ENCODE results near the gene SLC1A1.

Gene SLC1A1

DNA sequence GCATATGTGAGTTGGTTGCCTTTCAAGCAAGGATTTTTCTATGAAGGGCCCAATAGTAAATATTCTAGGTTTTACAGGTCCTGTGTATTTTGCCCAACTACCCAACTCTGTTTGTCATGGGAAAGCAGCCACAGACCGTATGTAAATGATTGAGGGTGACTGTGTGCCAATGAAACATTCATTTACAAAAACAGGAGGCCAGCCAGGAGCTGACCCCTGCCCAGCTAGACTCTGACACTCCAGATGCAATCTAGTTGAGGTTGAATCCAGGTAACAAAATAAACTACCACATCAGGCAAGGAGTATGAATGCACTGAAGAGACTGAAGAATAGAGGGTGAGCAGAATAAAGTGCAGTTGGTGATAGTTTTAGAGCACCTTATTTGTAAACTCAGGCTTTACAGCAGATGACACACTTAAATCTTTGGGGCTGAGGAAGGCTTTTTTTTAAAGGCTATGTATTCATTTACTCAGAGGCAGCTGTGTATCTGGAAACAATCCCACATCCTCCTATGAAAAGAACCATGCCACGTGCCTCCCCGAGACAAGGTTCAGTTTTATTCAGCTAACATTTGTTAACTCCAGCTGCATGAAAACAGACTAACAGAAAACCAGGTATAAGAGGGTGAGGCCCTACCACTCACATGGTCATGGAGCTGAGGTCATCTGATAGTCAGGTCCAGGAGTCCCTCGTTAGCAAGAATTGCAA, 60.7 kb downstream of the SLC1A1 start:
- ATAC-seq, result no peak
- TF ChIP-seq OSR1 (CRISPR knock-in tag; IDR thresholded peaks at IDR 0.05) (no peak), CSDC2 (CRISPR knock-in tag; IDR thresholded peaks at IDR 0.05) (no peak), ZNF8 (CRISPR knock-in tag; IDR thresholded peaks at IDR 0.05) (no peak), RARB (CRISPR knock-in tag; IDR thresholded peaks at IDR 0.05) (no peak), ZFP3 (CRISPR knock-in tag; IDR thresholded peaks at IDR 0.05) (no peak), GLIS3 (CRISPR knock-in tag; IDR thresholded peaks at IDR 0.05) (no peak), ZNF70 (CRISPR knock-in tag; IDR thresholded peaks at IDR 0.05) (no peak), ZNF565 (CRISPR knock-in tag; conservative IDR thresholded peaks at IDR 0.05; ENCODE audit: low read depth) (no peak), ESRRG (CRISPR knock-in tag; IDR thresholded peaks at IDR 0.05) (no peak), ISL1 (CRISPR knock-in tag; IDR thresholded peaks at IDR 0.05) (no peak), BACH2 (CRISPR knock-in tag; IDR thresholded peaks at IDR 0.05; ENCODE audit: borderline replicate concordance) (no peak)
- TF ChIP-seq, protein P1, sequence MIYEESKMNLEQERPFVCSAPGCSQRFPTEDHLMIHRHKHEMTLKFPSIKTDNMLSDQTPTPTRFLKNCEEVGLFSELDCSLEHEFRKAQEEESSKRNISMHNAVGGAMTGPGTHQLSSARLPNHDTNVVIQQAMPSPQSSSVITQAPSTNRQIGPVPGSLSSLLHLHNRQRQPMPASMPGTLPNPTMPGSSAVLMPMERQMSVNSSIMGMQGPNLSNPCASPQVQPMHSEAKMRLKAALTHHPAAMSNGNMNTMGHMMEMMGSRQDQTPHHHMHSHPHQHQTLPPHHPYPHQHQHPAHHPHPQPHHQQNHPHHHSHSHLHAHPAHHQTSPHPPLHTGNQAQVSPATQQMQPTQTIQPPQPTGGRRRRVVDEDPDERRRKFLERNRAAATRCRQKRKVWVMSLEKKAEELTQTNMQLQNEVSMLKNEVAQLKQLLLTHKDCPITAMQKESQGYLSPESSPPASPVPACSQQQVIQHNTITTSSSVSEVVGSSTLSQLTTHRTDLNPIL (CRISPR knock-in tag; IDR thresholded peaks at IDR 0.05; ENCODE audit: low read depth), result no peak
- TF ChIP-seq, protein P2, sequence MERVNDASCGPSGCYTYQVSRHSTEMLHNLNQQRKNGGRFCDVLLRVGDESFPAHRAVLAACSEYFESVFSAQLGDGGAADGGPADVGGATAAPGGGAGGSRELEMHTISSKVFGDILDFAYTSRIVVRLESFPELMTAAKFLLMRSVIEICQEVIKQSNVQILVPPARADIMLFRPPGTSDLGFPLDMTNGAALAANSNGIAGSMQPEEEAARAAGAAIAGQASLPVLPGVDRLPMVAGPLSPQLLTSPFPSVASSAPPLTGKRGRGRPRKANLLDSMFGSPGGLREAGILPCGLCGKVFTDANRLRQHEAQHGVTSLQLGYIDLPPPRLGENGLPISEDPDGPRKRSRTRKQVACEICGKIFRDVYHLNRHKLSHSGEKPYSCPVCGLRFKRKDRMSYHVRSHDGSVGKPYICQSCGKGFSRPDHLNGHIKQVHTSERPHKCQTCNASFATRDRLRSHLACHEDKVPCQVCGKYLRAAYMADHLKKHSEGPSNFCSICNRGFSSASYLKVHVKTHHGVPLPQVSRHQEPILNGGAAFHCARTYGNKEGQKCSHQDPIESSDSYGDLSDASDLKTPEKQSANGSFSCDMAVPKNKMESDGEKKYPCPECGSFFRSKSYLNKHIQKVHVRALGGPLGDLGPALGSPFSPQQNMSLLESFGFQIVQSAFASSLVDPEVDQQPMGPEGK (CRISPR knock-in tag; IDR thresholded peaks at IDR 0.05; ENCODE audit: borderline replicate concordance), result no peak
- TF ChIP-seq, protein P3, sequence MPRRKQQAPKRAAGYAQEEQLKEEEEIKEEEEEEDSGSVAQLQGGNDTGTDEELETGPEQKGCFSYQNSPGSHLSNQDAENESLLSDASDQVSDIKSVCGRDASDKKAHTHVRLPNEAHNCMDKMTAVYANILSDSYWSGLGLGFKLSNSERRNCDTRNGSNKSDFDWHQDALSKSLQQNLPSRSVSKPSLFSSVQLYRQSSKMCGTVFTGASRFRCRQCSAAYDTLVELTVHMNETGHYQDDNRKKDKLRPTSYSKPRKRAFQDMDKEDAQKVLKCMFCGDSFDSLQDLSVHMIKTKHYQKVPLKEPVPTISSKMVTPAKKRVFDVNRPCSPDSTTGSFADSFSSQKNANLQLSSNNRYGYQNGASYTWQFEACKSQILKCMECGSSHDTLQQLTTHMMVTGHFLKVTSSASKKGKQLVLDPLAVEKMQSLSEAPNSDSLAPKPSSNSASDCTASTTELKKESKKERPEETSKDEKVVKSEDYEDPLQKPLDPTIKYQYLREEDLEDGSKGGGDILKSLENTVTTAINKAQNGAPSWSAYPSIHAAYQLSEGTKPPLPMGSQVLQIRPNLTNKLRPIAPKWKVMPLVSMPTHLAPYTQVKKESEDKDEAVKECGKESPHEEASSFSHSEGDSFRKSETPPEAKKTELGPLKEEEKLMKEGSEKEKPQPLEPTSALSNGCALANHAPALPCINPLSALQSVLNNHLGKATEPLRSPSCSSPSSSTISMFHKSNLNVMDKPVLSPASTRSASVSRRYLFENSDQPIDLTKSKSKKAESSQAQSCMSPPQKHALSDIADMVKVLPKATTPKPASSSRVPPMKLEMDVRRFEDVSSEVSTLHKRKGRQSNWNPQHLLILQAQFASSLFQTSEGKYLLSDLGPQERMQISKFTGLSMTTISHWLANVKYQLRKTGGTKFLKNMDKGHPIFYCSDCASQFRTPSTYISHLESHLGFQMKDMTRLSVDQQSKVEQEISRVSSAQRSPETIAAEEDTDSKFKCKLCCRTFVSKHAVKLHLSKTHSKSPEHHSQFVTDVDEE (CRISPR knock-in tag; IDR thresholded peaks at IDR 0.05), result no peak
- TF ChIP-seq, protein P4, sequence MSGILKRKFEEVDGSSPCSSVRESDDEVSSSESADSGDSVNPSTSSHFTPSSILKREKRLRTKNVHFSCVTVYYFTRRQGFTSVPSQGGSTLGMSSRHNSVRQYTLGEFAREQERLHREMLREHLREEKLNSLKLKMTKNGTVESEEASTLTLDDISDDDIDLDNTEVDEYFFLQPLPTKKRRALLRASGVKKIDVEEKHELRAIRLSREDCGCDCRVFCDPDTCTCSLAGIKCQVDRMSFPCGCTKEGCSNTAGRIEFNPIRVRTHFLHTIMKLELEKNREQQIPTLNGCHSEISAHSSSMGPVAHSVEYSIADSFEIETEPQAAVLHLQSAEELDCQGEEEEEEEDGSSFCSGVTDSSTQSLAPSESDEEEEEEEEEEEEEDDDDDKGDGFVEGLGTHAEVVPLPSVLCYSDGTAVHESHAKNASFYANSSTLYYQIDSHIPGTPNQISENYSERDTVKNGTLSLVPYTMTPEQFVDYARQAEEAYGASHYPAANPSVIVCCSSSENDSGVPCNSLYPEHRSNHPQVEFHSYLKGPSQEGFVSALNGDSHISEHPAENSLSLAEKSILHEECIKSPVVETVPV (CRISPR knock-in tag; IDR thresholded peaks at IDR 0.05), result no peak

DNA sequence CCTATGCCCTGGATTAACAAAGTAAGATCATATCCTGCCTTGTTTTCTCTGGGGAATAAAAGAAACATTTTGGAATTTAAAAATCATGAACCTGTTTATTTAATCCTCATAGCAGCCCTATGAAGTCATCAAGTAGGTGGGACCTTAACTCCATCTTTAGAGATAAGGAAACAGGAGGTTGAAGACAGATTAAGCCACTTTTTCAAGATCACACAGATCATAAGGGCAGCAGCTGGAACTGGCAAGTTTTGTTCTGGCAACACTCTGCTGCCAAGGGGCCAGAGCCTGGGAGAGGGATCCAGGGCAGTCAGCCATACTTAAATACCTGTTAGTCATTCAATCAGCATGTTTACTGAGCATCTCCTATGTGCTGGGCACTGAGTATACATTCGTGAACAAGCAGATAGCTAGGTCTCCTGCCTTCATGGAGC, 63.7 kb downstream of the SLC1A1 start:
- ATAC-seq, result no peak
- TF ChIP-seq, protein P4 (CRISPR knock-in tag; IDR thresholded peaks at IDR 0.05), result no peak
- no peak for TF ChIP-seq ZNF8 (CRISPR knock-in tag; IDR thresholded peaks at IDR 0.05)
- no peak for TF ChIP-seq BACH2 (CRISPR knock-in tag; IDR thresholded peaks at IDR 0.05; ENCODE audit: borderline replicate concordance)
- TF ChIP-seq ZC3H10 (CRISPR knock-in tag; IDR thresholded peaks at IDR 0.05), result no peak
- TF ChIP-seq OSR1 (CRISPR knock-in tag; IDR thresholded peaks at IDR 0.05), result no peak
- TF ChIP-seq, protein P2 (CRISPR knock-in tag; IDR thresholded peaks at IDR 0.05; ENCODE audit: borderline replicate concordance), result no peak
- no peak for TF ChIP-seq ARNTL (CRISPR knock-in tag; IDR thresholded peaks at IDR 0.05; ENCODE audit: borderline replicate concordance, low read depth)
- TF ChIP-seq, protein P5, sequence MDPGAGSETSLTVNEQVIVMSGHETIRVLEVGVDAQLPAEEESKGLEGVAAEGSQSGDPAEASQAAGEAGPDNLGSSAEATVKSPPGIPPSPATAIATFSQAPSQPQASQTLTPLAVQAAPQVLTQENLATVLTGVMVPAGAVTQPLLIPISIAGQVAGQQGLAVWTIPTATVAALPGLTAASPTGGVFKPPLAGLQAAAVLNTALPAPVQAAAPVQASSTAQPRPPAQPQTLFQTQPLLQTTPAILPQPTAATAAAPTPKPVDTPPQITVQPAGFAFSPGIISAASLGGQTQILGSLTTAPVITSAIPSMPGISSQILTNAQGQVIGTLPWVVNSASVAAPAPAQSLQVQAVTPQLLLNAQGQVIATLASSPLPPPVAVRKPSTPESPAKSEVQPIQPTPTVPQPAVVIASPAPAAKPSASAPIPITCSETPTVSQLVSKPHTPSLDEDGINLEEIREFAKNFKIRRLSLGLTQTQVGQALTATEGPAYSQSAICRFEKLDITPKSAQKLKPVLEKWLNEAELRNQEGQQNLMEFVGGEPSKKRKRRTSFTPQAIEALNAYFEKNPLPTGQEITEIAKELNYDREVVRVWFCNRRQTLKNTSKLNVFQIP (CRISPR knock-in tag; IDR thresholded peaks at IDR 0.05; ENCODE audit: borderline replicate concordance, low read depth), result no peak
- TF ChIP-seq PPARA (CRISPR knock-in tag; IDR thresholded peaks at IDR 0.05; ENCODE audit: borderline replicate concordance), result no peak
- no peak for TF ChIP-seq ZFP3 (CRISPR knock-in tag; IDR thresholded peaks at IDR 0.05)

Data from SK-N-SH treated with all-trans-retinoic acid at 6 μM for 48 hours (cell line).